ENCODE results near the gene EPS8L1. TPM values are rescaled to one million over a fixed set of nuclear protein-coding genes. Genes with fewer than 3 reads are reported as not detected.

The EPS8L1 gene
- total RNA-seq, 2 donors from 2014 or later: 27.5 to 83.9 TPM

- no peak overlapping the region for H3K4me3 ChIP-seq
- no peak for DNase-seq
- H3K27me3 ChIP-seq: no peaks in the 10 kb centered on the region
- no peak overlapping the region for H3K27ac ChIP-seq
- intact Hi-C loops (cut with DNase I): no loop called here
- no peaks in the 10 kb centered on the region for H3K9me3 ChIP-seq
- TF ChIP-seq CTCF (IDR thresholded peaks at IDR 0.05): no peak
- no peak overlapping the region for H3K9ac ChIP-seq (ENCODE audit: low read depth in 2 of 2, low read length in 2 of 2)
- peaks cover 23% of the 10 kb centered on the region for H3K36me3 ChIP-seq
- no peaks in the 10 kb centered on the region for H3K4me1 ChIP-seq
Measured at GRCh38 chr19:55046975-55047622, 28.6 kb upstream of the EPS8L1 start.

- Histone ChIP-seq H3K4me1 (no peaks in the 10 kb centered on the region), H3K4me3 (no peak overlapping the region), H3K36me3 (peaks cover 23% of the 10 kb centered on the region), H3K9ac (ENCODE audit: low read depth in 2 of 2, low read length in 2 of 2) (no peak overlapping the region), H3K27ac (no peak overlapping the region), H3K27me3 (no peaks in the 10 kb centered on the region), H3K9me3 (no peaks in the 10 kb centered on the region)
- no peak for TF ChIP-seq CTCF (IDR thresholded peaks at IDR 0.05)
- DNase-seq: no peak
- intact Hi-C loops (cut with DNase I): no loop called here
Measured at GRCh38 chr19:55047951-55048350, 27.7 kb upstream of the EPS8L1 start.

GRCh38 chr19:55048446-55048845 lies 27.2 kb upstream of the EPS8L1 start:
- Histone ChIP-seq H3K27ac (no peak overlapping the region), H3K9me3 (no peaks in the 10 kb centered on the region), H3K4me1 (no peaks in the 10 kb centered on the region), H3K9ac (ENCODE audit: low read depth in 2 of 2, low read length in 2 of 2) (no peak overlapping the region), H3K36me3 (peaks cover 23% of the 10 kb centered on the region), H3K4me3 (no peak overlapping the region), H3K27me3 (no peaks in the 10 kb centered on the region)
- no peak for DNase-seq
- no peak for TF ChIP-seq CTCF (IDR thresholded peaks at IDR 0.05)
- intact Hi-C loops (cut with DNase I): no loop called here

GRCh38 chr19:55050749-55051532 lies 24.7 kb upstream of the EPS8L1 start:
- Histone ChIP-seq H3K9ac (ENCODE audit: low read depth in 2 of 2, low read length in 2 of 2) (no peak overlapping the region), H3K4me1 (no peaks in the 10 kb centered on the region), H3K27me3 (no peaks in the 10 kb centered on the region), H3K9me3 (no peaks in the 10 kb centered on the region), H3K4me3 (no peak overlapping the region), H3K36me3 (peaks cover 23% of the 10 kb centered on the region), H3K27ac (no peak overlapping the region)
- no peak for TF ChIP-seq CTCF (IDR thresholded peaks at IDR 0.05)
- intact Hi-C loops (cut with DNase I): no loop called here
- DNase-seq: no peak

GRCh38 chr19:55053735-55054134 lies 21.9 kb upstream of the EPS8L1 start:
- Histone ChIP-seq H3K27me3 (no peaks in the 10 kb centered on the region), H3K9ac (ENCODE audit: low read depth in 2 of 2, low read length in 2 of 2) (no peak overlapping the region), H3K9me3 (no peaks in the 10 kb centered on the region), H3K27ac (no peak overlapping the region), H3K4me3 (no peak overlapping the region), H3K36me3 (peaks cover 2% of the 10 kb centered on the region), H3K4me1 (no peaks in the 10 kb centered on the region)
- intact Hi-C loops (cut with DNase I): no loop called here
- DNase-seq: no peak
- TF ChIP-seq CTCF (IDR thresholded peaks at IDR 0.05): no peak
